Mesendoderm (in vitro differentiated cells): ENCODE measurements around the gene CNR1.

Experiments used
- DNase-seq: peaks from one replicate; pipeline ENCODE4 v3.0.0; 2013
- H2AK5ac ChIP-seq: 2 replicates; pipeline ENCODE4 v1.6.1; 2013; ENCODE audit warnings: low read length, inconsistent platforms
- H2BK120ac ChIP-seq: 2 replicates; pipeline ENCODE4 v1.6.1; 2013; ENCODE audit warnings: low read depth, mild to moderate bottlenecking, low read length, moderate library complexity, mixed read lengths
- H2BK15ac ChIP-seq: replicated peaks from 2 replicates; pipeline ENCODE4 v1.6.1; 2013; ENCODE audit warnings: low read depth, mild to moderate bottlenecking, moderate library complexity
- H2BK5ac ChIP-seq: 2 replicates; pipeline ENCODE4 v1.6.1; 2013; ENCODE audit warnings: low read length, inconsistent platforms
- H3K18ac ChIP-seq: 2 replicates; pipeline ENCODE4 v1.6.1; 2013; ENCODE audit warnings: mild to moderate bottlenecking, low read length, mixed read lengths
- H3K23ac ChIP-seq: one replicate; pipeline ENCODE4 v1.6.1; 2013; ENCODE audit warnings: low read length
- H3K27ac ChIP-seq: 2 replicates; pipeline ENCODE4 v1.5.1; 2013; ENCODE audit warnings: low read depth, mild to moderate bottlenecking, inconsistent platforms, low read length, moderate library complexity
- H3K27me3 ChIP-seq: 2 replicates; pipeline ENCODE4 v1.6.1; 2013; ENCODE audit warnings: low read length, control low read depth, mild to moderate bottlenecking, inconsistent platforms; ENCODE audit not compliant: insufficient read depth, poor library complexity
- H3K36me3 ChIP-seq: 2 replicates; pipeline ENCODE4 v1.6.1; 2013; ENCODE audit warnings: low read length, inconsistent platforms; ENCODE audit not compliant: control insufficient read depth, insufficient read depth
- H3K4ac ChIP-seq: one replicate; pipeline ENCODE4 v1.6.1; 2013; ENCODE audit warnings: low read depth, mild to moderate bottlenecking, low read length, moderate library complexity
- H3K4me1 ChIP-seq: 2 replicates; pipeline ENCODE4 v1.6.1; 2013; ENCODE audit warnings: low read depth, low read length, inconsistent platforms; ENCODE audit not compliant: control insufficient read depth
- H3K4me2 ChIP-seq: 2 replicates; pipeline ENCODE4 v1.6.1; 2013; ENCODE audit warnings: low read length
- H3K4me3 ChIP-seq: 2 replicates; pipeline ENCODE4 v1.5.1; 2013; ENCODE audit warnings: mild to moderate bottlenecking, low read length
- H3K56ac ChIP-seq: one replicate; pipeline ENCODE4 v1.6.1; 2013; ENCODE audit warnings: low read length
- H3K79me1 ChIP-seq: 2 replicates; pipeline ENCODE4 v1.6.1; 2013; ENCODE audit warnings: low read length, inconsistent platforms
- H3K79me2 ChIP-seq: 2 replicates; pipeline ENCODE4 v1.6.1; 2013; ENCODE audit warnings: mild to moderate bottlenecking, low read length; ENCODE audit not compliant: control insufficient read depth, insufficient read depth
- H3K9ac ChIP-seq: 2 replicates; pipeline ENCODE4 v1.6.1; 2013; ENCODE audit warnings: low read length, inconsistent platforms
- H4K5ac ChIP-seq: one replicate; pipeline ENCODE4 v1.6.1; 2013; ENCODE audit warnings: low read length
- H4K8ac ChIP-seq: one replicate; pipeline ENCODE4 v1.6.1; 2013; ENCODE audit warnings: low read depth, mild to moderate bottlenecking, control low read depth, low read length, moderate library complexity
- WGBS: extraction: QIAGEN DNeasy Blood & Tissue Kit; methylation state at CpG from one replicate; pipeline ENCODE4 v1.1.7; 2013; ENCODE audit warnings: low lambda C conversion rate, missing lambda C conversion rate; ENCODE audit not compliant: insufficient coverage; ENCODE audit errors: extremely low coverage; 5-methylcytosine and 5-hydroxymethylcytosine counted together

CNR1 gene

GRCh38 chr6:88161940-88162339 is 4.2 kb downstream of the CNR1 start:
- no peak overlapping the region for H3K18ac ChIP-seq
- H2BK15ac ChIP-seq, result no peak overlapping the region
- H3K79me1 ChIP-seq, result no peaks in the 10 kb centered on the region
- H4K5ac ChIP-seq, result no peak overlapping the region
- no peak overlapping the region for H3K4ac ChIP-seq
- H3K27ac ChIP-seq, result no peak overlapping the region
- no peak overlapping the region for H2BK120ac ChIP-seq
- no CpG with 5 or more reads among the region's 4 CpGs for WGBS
- peaks cover 3% of the 10 kb centered on the region for H3K27me3 ChIP-seq
- no peaks in the 10 kb centered on the region for H3K36me3 ChIP-seq
- H3K4me1 ChIP-seq, result peaks cover 2% of the 10 kb centered on the region
- no peak overlapping the region for H4K8ac ChIP-seq
- DNase-seq, result no peak
- no peak overlapping the region for H3K4me3 ChIP-seq
- no peak overlapping the region for H2AK5ac ChIP-seq
- H3K56ac ChIP-seq, result no peak overlapping the region
- H3K9ac ChIP-seq, result no peak overlapping the region
- H3K79me2 ChIP-seq, result no peaks in the 10 kb centered on the region
- H3K23ac ChIP-seq, result no peak overlapping the region
- H2BK5ac ChIP-seq, result no peak overlapping the region
- H3K4me2 ChIP-seq, result no peak overlapping the region

GRCh38 chr6:88157106-88157505 is 9.0 kb downstream of the CNR1 start:
- Histone ChIP-seq H2BK5ac (no peak overlapping the region), H3K4me1 (no peaks in the 10 kb centered on the region), H3K36me3 (no peaks in the 10 kb centered on the region), H3K4me2 (no peak overlapping the region), H3K27me3 (no peaks in the 10 kb centered on the region), H3K9ac (no peak overlapping the region), H3K18ac (no peak overlapping the region), H3K4me3 (no peak overlapping the region), H3K4ac (no peak overlapping the region), H2AK5ac (no peak overlapping the region), H3K79me1 (no peaks in the 10 kb centered on the region), H3K79me2 (no peaks in the 10 kb centered on the region), H2BK15ac (no peak overlapping the region), H3K56ac (no peak overlapping the region), H4K8ac (no peak overlapping the region), H3K23ac (no peak overlapping the region), H4K5ac (no peak overlapping the region), H3K27ac (no peak overlapping the region), H2BK120ac (no peak overlapping the region)
- peak; percentile 13 for DNase-seq
- WGBS, result no CpG with 5 or more reads among the region's 4 CpGs

GRCh38 chr6:88145298-88145963 is 20.7 kb downstream of the CNR1 start:
- H3K23ac ChIP-seq, result no peak overlapping the region
- no CpG with 5 or more reads among the region's 6 CpGs for whole genome bisulfite sequencing
- no peak overlapping the region for H4K8ac ChIP-seq
- H3K4ac ChIP-seq, result no peak overlapping the region
- H3K79me2 ChIP-seq, result no peaks in the 10 kb centered on the region
- H3K27me3 ChIP-seq, result no peaks in the 10 kb centered on the region
- H3K36me3 ChIP-seq, result no peaks in the 10 kb centered on the region
- no peak overlapping the region for H3K9ac ChIP-seq
- H3K27ac ChIP-seq, result no peak overlapping the region
- H2BK5ac ChIP-seq, result no peak overlapping the region
- DNase-seq, result peak; percentile 13
- H3K4me2 ChIP-seq, result no peak overlapping the region
- no peak overlapping the region for H2BK120ac ChIP-seq
- H3K4me1 ChIP-seq, result no peaks in the 10 kb centered on the region
- no peaks in the 10 kb centered on the region for H3K79me1 ChIP-seq
- H3K56ac ChIP-seq, result no peak overlapping the region
- H2BK15ac ChIP-seq, result no peak overlapping the region
- H3K18ac ChIP-seq, result no peak overlapping the region
- no peak overlapping the region for H2AK5ac ChIP-seq
- H4K5ac ChIP-seq, result no peak overlapping the region
- no peak overlapping the region for H3K4me3 ChIP-seq

GRCh38 chr6:88144637-88145297 is 21.4 kb downstream of the CNR1 start:
- no peaks in the 10 kb centered on the region for H3K4me1 ChIP-seq
- no peaks in the 10 kb centered on the region for H3K79me1 ChIP-seq
- no peak overlapping the region for H3K56ac ChIP-seq
- no peak overlapping the region for H3K23ac ChIP-seq
- H3K36me3 ChIP-seq, result no peaks in the 10 kb centered on the region
- H4K8ac ChIP-seq, result no peak overlapping the region
- no CpG with 5 or more reads among the region's 20 CpGs for WGBS
- H3K4me2 ChIP-seq, result no peak overlapping the region
- H3K27me3 ChIP-seq, result no peaks in the 10 kb centered on the region
- no peak overlapping the region for H3K9ac ChIP-seq
- no peak overlapping the region for H3K27ac ChIP-seq
- H3K4ac ChIP-seq, result no peak overlapping the region
- no peak overlapping the region for H3K4me3 ChIP-seq
- no peak overlapping the region for H2BK15ac ChIP-seq
- no peak overlapping the region for H2BK120ac ChIP-seq
- DNase-seq, result no peak
- no peaks in the 10 kb centered on the region for H3K79me2 ChIP-seq
- no peak overlapping the region for H2BK5ac ChIP-seq
- H2AK5ac ChIP-seq, result no peak overlapping the region
- H3K18ac ChIP-seq, result no peak overlapping the region
- H4K5ac ChIP-seq, result no peak overlapping the region

- Histone ChIP-seq H3K18ac (no peak overlapping the region), H3K4me1 (no peaks in the 10 kb centered on the region), H4K5ac (no peak overlapping the region), H3K79me2 (no peaks in the 10 kb centered on the region), H3K4me3 (no peak overlapping the region), H3K4me2 (no peak overlapping the region), H3K9ac (no peak overlapping the region), H2BK15ac (no peak overlapping the region), H3K23ac (no peak overlapping the region), H2BK120ac (no peak overlapping the region), H3K36me3 (no peaks in the 10 kb centered on the region), H3K79me1 (no peaks in the 10 kb centered on the region), H4K8ac (no peak overlapping the region), H3K4ac (no peak overlapping the region), H3K56ac (no peak overlapping the region), H3K27me3 (no peaks in the 10 kb centered on the region), H2BK5ac (no peak overlapping the region), H2AK5ac (no peak overlapping the region), H3K27ac (no peak overlapping the region)
- no peak for DNase-seq
- no CpG with 5 or more reads among the region's 14 CpGs for WGBS
Measured at GRCh38 chr6:88143421-88144157, 22.6 kb downstream of the CNR1 start.
